Pons (tissue), 1 donor: ENCODE data around the gene PCGF5.
"Not testable (repeated sequence)": the region's sequence is repeated elsewhere in the genome, so short reads cannot be mapped to it uniquely, and the experiment has no call there.

Experiments used
- DNase-seq: peaks from one replicate; pipeline ENCODE4 v3.0.0-alpha.2; 2016; ENCODE audit warnings: low spot score

The PCGF5 gene

GRCh38 chr10:91210014-91210413 is 10.4 kb upstream of the PCGF5 start:
- no peak for DNase-seq

DNA sequence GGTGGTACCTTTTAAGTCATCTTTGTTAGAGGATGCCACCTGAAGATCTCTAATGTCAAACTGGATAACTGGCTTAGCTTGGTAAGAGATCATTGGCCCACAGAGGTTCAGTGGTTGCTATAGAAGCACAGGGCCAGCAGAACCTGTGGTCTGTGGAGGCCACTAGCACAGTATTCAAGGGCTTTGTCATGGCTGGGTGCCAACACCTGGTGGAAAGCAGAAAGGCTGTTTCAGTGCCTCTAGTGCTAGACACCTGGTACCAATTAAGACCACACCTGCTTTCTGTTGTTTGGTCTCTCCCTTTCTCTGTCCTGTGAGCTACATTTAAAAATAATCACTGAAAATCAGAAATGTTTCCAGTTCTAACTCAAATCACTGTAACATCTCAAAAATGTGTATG is 10.0 kb upstream of the PCGF5 start:
- no peak for DNase-seq

DNA sequence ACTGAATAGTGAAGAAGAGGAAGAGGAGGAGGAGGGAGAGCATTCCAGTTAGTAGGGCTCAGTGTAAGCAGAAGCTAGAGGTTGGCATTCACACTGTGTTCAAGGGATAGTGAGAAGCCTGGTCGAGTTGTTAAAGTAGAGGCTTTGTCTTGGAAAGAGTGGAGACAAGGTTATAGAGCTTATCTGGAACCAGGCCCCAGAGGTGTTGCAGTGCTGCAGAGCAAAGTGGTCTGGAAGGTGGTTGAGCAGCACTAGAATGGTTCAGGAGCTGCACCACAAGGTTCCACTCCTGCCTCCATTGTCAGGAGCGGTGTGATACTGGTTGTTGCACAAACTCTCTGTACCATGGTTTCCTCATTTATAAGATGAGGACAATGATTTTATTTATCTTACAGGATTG is 8.8 kb upstream of the PCGF5 start:
- DNase-seq: no peak

GRCh38 chr10:91214911-91215310 is 5.6 kb upstream of the PCGF5 start:
- DNase-seq: no peak

DNA sequence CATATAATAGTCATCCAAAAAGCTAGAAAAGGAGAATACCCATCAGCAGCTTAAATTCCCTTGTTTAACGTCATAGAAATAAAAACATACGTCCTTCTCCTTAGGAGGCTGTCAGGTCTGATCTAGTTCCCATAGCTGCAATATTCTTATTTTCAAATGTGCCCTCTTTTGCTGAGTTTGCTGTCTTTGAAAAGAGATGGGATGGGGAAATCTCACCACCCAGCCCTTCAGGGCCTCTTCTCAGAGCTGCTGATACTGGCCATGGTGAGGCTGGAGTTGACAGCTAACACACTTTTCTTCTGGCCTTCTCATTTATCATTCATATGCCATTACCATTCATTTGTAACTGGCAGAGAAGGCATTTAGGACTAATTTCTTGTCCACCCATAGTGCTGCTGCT is 5.1 kb upstream of the PCGF5 start:
- DNase-seq: no peak

DNA sequence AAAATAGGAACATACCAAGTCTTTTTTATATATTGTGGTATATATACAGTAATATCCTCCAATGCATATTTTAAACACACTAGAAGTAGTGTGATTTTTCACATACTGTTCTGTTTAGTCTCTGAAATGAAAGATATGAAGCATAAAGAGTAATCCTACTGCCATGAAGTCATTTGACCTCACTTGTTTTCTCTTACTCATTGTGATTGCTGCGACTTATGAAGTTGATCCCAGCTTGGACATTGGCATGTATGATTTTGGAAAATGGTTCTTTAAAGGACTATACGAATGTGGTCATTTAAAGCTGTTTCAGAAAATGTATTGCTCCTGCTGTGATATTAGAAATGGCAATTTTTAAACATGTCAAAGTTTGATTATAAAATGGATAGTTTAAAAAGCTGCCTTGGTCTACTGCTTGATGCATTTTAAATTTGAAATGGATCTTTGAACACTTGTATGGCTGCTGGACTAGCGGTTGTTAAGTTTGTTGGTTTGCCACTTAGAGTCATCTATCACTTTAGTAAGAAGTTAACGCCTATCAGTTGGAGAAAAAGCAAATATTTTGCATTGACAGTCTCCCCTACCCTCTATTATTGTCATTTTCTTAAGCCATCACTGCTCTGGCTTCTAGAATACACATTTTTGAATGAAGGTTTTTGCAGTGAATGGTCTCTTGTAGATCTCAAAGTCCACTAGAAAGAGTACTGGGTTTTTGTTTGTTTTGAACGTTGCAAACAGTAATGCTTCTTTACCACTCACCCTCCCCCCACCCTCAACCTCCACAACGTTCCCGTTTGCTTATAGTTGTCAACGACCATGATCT is 881 bp upstream of the PCGF5 start:
- peak; percentile 36 for DNase-seq

- peak; percentile 28 for DNase-seq
Observed at GRCh38 chr10:91220954-91221675, 652 bp downstream of the PCGF5 start.

GRCh38 chr10:91226093-91226492 is 5.6 kb downstream of the PCGF5 start:
- DNase-seq: no peak

DNA sequence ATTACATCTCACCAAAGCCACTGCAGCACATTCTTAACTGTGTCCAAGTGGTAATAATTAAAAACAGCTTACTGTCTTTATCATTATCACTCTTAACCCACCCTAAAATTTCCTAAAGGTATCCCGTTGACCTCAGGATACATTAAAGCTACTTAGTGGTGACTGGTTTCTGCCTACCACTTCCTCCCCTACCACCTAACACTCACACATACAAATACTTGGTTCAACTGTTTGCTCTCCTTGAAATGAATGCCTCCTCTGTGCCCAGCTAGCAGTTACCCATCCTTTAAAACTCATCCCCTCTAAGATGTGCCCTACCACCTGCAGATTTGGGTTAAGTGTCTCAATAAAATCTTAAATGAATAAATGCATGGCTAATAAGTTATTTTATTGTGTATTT is 7.1 kb downstream of the PCGF5 start:
- DNase-seq: no peak

DNA sequence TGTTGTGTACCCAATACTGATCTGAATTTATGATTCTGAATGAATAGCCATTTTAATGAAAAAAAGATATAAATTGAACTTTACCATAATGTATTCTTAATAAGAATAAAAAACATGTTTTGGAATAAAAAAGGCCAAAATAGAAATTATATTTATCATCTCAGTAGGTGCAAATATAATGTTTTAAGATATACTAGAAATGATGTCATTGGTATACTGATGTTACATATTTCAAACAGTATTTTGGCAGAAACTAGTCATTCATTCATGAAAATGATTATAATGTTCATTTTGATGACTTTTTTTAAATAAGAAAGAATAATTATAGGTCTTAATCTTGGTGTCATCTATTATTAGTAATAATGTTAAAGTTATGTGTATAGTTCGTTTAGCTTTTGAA is 9.2 kb downstream of the PCGF5 start:
- DNase-seq: no peak

GRCh38 chr10:91238191-91238590 is 17.7 kb downstream of the PCGF5 start:
- DNase-seq: no peak

DNA sequence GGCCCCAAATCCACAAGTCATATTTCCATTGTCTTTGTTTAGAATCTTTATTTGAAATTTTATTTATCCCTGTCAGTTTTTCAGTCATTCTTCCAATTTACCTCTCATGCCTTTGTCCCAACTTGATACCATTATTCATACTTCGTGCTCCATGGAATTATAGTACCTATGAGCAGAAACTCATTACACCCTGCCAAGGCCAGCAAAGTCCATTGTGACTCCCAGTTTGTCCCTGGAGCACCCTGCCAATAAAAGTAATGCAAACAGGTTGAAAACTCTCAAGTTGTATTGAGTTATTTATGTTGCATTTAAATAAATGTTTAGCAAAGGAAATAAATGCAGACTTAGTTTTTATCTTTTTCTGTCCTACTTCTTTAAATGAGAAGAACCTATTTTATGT is 19.3 kb downstream of the PCGF5 start:
- DNase-seq: no peak

DNA sequence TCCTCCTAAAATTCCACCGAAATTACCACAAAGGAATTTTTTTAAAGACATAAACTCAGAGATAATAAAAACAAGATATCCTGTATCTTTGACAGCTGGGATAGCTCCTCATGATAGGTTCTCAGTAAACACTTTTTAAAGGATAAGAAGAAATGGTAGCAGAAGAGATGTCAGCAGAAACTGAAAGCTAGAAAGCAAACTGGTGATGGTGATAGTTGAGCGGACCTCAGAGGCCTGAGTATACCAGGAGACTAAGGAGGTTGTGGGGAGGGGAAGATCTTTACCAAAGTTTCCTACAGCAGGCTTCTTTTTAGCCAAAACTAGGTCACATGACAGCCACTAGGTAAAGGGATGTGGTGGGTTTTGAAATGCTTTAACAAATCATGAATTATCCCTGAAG is 22.5 kb downstream of the PCGF5 start:
- no peak for DNase-seq

GRCh38 chr10:91247360-91248111 is 27.1 kb downstream of the PCGF5 start:
- DNase-seq: peak; percentile 34

DNA sequence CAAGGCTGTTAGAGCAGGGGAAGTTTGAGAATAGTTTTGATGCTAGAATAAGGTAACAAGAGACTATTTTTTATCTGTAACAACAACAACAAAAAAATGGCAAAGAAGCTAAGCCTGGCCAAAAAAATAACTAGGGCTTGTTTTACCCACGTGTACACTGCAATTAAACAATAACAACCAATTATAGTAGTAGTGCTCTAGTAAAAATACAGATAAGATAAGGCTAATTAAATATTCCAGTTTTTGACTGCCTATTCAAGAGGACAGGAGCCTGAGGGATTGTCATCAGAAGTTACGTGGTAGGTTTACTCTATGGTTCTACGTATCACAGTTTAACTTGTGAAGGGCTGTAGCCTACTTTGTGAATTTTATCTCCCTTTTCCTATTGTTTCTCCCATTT is 29.2 kb downstream of the PCGF5 start:
- peak; percentile 7 for DNase-seq

DNA sequence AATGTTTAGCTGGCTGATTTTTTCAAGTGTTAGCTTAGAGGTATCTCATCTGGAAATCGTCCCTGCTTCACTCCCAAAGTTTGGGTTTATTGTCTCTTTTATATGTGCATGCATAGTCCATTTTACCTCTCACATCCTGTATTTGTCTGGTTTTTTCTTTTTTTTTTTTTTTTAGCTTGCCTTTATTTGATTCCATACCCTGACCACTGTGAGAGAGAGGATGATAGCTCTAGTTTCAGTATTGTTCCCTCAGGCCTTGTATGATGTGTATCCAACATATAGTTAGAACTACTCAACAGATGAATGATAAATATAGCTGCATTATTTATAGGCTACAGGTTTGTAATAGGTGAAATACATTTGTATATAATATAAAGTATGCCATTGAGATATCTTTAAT is 29.9 kb downstream of the PCGF5 start:
- peak; percentile 29 for DNase-seq

- peak; percentile 92 for DNase-seq
Observed at GRCh38 chr10:91251430-91252056, 31.1 kb downstream of the PCGF5 start.

GRCh38 chr10:91253300-91253699 is 32.8 kb downstream of the PCGF5 start:
- no peak for DNase-seq

- DNase-seq: no peak
Observed at GRCh38 chr10:91257310-91257709, 36.8 kb downstream of the PCGF5 start.

- DNase-seq: not testable (repeated sequence)
Observed at GRCh38 chr10:91260417-91260816, 40.0 kb downstream of the PCGF5 start.

- DNase-seq: no peak
Observed at GRCh38 chr10:91271886-91272285, 51.4 kb downstream of the PCGF5 start.

GRCh38 chr10:91284486-91285090 is 64.1 kb downstream of the PCGF5 start:
- DNase-seq: no peak
